Stimulated activated naive B cell treated with anti-CD40 and anti-IgM and Interleukin-4, amounts not matched to agents 10 μg/mL and 1 μg/mL and 100 μg/mL, for 72 hours (primary cell): Measurements from ENCODE around the gene TRAPPC10.

Experiments
- ATAC-seq, 2 donors: fragments of 150-1000 bp; cut with Tn5 transposase; replicated peaks; 2 replicates each; pipeline ENCODE4 v1.10.0; 2021; ENCODE audit warnings: moderate library complexity in 1 of 2
- DNase-seq: peaks from one replicate; pipeline ENCODE4 v3.0.0; 2021
- H3K27ac Mint-ChIP-seq: one replicate; pipeline ENCODE4 v1.8.0; 2022; ENCODE audit warnings: mild to moderate bottlenecking, mixed read lengths
- H3K27me3 Mint-ChIP-seq, 2 donors: one replicate each; pipeline ENCODE4 v1.8.0; 2022; ENCODE audit warnings: mixed read lengths in 2 of 2
- H3K36me3 Mint-ChIP-seq, 2 donors: one replicate each; pipeline ENCODE4 v1.8.0; 2022; ENCODE audit warnings: mixed read lengths in 2 of 2, mild to moderate bottlenecking in 1 of 2
- H3K4me1 Mint-ChIP-seq, 2 donors: one replicate each; pipeline ENCODE4 v1.8.0; 2022; ENCODE audit warnings: mixed read lengths in 2 of 2, mild to moderate bottlenecking in 1 of 2
- H3K4me3 Mint-ChIP-seq, 2 donors: one replicate each; pipeline ENCODE4 v1.8.0; 2022; ENCODE audit warnings: mild to moderate bottlenecking in 2 of 2, mixed read lengths in 2 of 2, moderate library complexity in 1 of 2
- H3K9me3 Mint-ChIP-seq, 2 donors: one replicate each; pipeline ENCODE4 v1.8.0; 2022; ENCODE audit warnings: mixed read lengths in 2 of 2, mild to moderate bottlenecking in 1 of 2

TRAPPC10 gene

GRCh38 chr21:44005593-44005992 is 6.5 kb upstream of the TRAPPC10 start:
- Mint-ChIP-seq H3K27ac (no peak overlapping the region), H3K27me3 (no peaks in the 10 kb centered on the region), H3K4me1 (peaks cover 0 to 3% of the 10 kb centered on the region in 2 donors), H3K36me3 (peaks cover 0 to 11% of the 10 kb centered on the region in 2 donors), H3K9me3 (no peaks in the 10 kb centered on the region), H3K4me3 (no peak overlapping the region)
- DNase-seq, result no peak
- no peak for ATAC-seq

GRCh38 chr21:44006017-44006619 is 6.0 kb upstream of the TRAPPC10 start:
- Mint-ChIP-seq H3K27ac (no peak overlapping the region), H3K4me3 (no peak overlapping the region), H3K4me1 (peaks cover 3 to 5% of the 10 kb centered on the region in 2 donors), H3K27me3 (no peaks in the 10 kb centered on the region), H3K9me3 (no peaks in the 10 kb centered on the region), H3K36me3 (peaks cover 0 to 11% of the 10 kb centered on the region in 2 donors)
- DNase-seq (no peak), ATAC-seq (no peak)

- Mint-ChIP-seq H3K9me3 (no peaks in the 10 kb centered on the region), H3K27me3 (no peaks in the 10 kb centered on the region), H3K4me1 (peaks cover 7 to 8% of the 10 kb centered on the region in 2 donors), H3K27ac (no peak overlapping the region), H3K4me3 (no peak overlapping the region), H3K36me3 (peaks cover 0 to 11% of the 10 kb centered on the region in 2 donors)
- no peak for DNase-seq
- no peak for ATAC-seq
Measured at GRCh38 chr21:44006656-44007055, 5.5 kb upstream of the TRAPPC10 start.

GRCh38 chr21:44010429-44010828 is 1.7 kb upstream of the TRAPPC10 start:
- Mint-ChIP-seq H3K27ac (no peak overlapping the region), H3K27me3 (no peaks in the 10 kb centered on the region), H3K9me3 (no peaks in the 10 kb centered on the region), H3K4me1 (peaks cover 23 to 29% of the 10 kb centered on the region in 2 donors), H3K4me3 (no peak overlapping the region), H3K36me3 (peaks cover 2 to 17% of the 10 kb centered on the region in 2 donors)
- DNase-seq (no peak), ATAC-seq (no peak)

- Mint-ChIP-seq H3K36me3 (peaks cover 2 to 21% of the 10 kb centered on the region in 2 donors), H3K27ac (peak overlapping the region; percentile 89), H3K4me1 (peaks cover 28 to 36% of the 10 kb centered on the region in 2 donors), H3K27me3 (no peaks in the 10 kb centered on the region), H3K9me3 (no peaks in the 10 kb centered on the region), H3K4me3 (peak overlapping the region; percentile 83 to 89)
- DNase-seq (no peak), ATAC-seq (no peak)
Measured at GRCh38 chr21:44011123-44011522, 986 bp upstream of the TRAPPC10 start.

GRCh38 chr21:44012474-44013379 is 618 bp downstream of the TRAPPC10 start:
- peak overlapping the region; percentile 89 to 92 for H3K4me3 Mint-ChIP-seq
- H3K9me3 Mint-ChIP-seq, result no peaks in the 10 kb centered on the region
- DNase-seq (peak; percentile 83), ATAC-seq (peak; percentile 80 to 85)
- peaks cover 37 to 52% of the 10 kb centered on the region in 2 donors for H3K4me1 Mint-ChIP-seq
- no peaks in the 10 kb centered on the region for H3K27me3 Mint-ChIP-seq
- peak overlapping the region; percentile 94 for H3K27ac Mint-ChIP-seq
- H3K36me3 Mint-ChIP-seq, result peaks cover 4 to 30% of the 10 kb centered on the region in 2 donors

- Mint-ChIP-seq H3K36me3 (peaks cover 4 to 27% of the 10 kb centered on the region in 2 donors), H3K4me3 (peak overlapping the region; percentile 89 to 92), H3K27ac (peak overlapping the region; percentile 94), H3K4me1 (peaks cover 38 to 60% of the 10 kb centered on the region in 2 donors), H3K27me3 (no peaks in the 10 kb centered on the region), H3K9me3 (no peaks in the 10 kb centered on the region)
- peak; percentile 25 for ATAC-seq
- DNase-seq, result peak; percentile 36
Measured at GRCh38 chr21:44013380-44014088, 1.4 kb downstream of the TRAPPC10 start.

- Mint-ChIP-seq H3K36me3 (peaks cover 6 to 21% of the 10 kb centered on the region in 2 donors), H3K27me3 (no peaks in the 10 kb centered on the region), H3K27ac (peak overlapping the region; percentile 85), H3K9me3 (no peaks in the 10 kb centered on the region), H3K4me1 (peaks cover 55 to 88% of the 10 kb centered on the region in 2 donors), H3K4me3 (peak overlapping the region in 1 of 2 donors; percentile 22)
- ATAC-seq (no peak), DNase-seq (no peak)
Measured at GRCh38 chr21:44017601-44018000, 5.5 kb downstream of the TRAPPC10 start.

GRCh38 chr21:44018127-44018526 is 6.0 kb downstream of the TRAPPC10 start:
- peaks cover 57 to 93% of the 10 kb centered on the region in 2 donors for H3K4me1 Mint-ChIP-seq
- no peaks in the 10 kb centered on the region for H3K9me3 Mint-ChIP-seq
- H3K27me3 Mint-ChIP-seq, result no peaks in the 10 kb centered on the region
- peak overlapping the region in 1 of 2 donors; percentile 22 for H3K4me3 Mint-ChIP-seq
- H3K27ac Mint-ChIP-seq, result no peak overlapping the region
- peaks cover 6 to 21% of the 10 kb centered on the region in 2 donors for H3K36me3 Mint-ChIP-seq
- no peak for DNase-seq
- ATAC-seq, result no peak

- ATAC-seq (peak; percentile 48 to 57), DNase-seq (no peak)
- H3K4me1 Mint-ChIP-seq, result peaks cover 51 to 90% of the 10 kb centered on the region in 2 donors
- H3K27me3 Mint-ChIP-seq, result no peaks in the 10 kb centered on the region
- no peaks in the 10 kb centered on the region for H3K9me3 Mint-ChIP-seq
- H3K4me3 Mint-ChIP-seq, result peak overlapping the region; percentile 6 to 35
- peaks cover 4 to 19% of the 10 kb centered on the region in 2 donors for H3K36me3 Mint-ChIP-seq
- H3K27ac Mint-ChIP-seq, result peak overlapping the region; percentile 75
Measured at GRCh38 chr21:44018813-44019567, 6.9 kb downstream of the TRAPPC10 start.

- H3K4me3 Mint-ChIP-seq, result peak overlapping the region in 1 of 2 donors; percentile 35
Measured at GRCh38 chr21:44019568-44019958, 7.5 kb downstream of the TRAPPC10 start.

GRCh38 chr21:44020551-44020950 is 8.4 kb downstream of the TRAPPC10 start:
- no peaks in the 10 kb centered on the region for H3K9me3 Mint-ChIP-seq
- H3K27me3 Mint-ChIP-seq, result no peaks in the 10 kb centered on the region
- peaks cover 4 to 16% of the 10 kb centered on the region in 2 donors for H3K36me3 Mint-ChIP-seq
- peaks cover 51 to 92% of the 10 kb centered on the region in 2 donors for H3K4me1 Mint-ChIP-seq
- no peak overlapping the region for H3K27ac Mint-ChIP-seq
- DNase-seq, result no peak
- H3K4me3 Mint-ChIP-seq, result no peak overlapping the region
- ATAC-seq, result no peak

More at GRCh38 chr21:44019568-44019958, 7.5 kb downstream of the TRAPPC10 start:
- peaks cover 47 to 90% of the 10 kb centered on the region in 2 donors for H3K4me1 Mint-ChIP-seq
- H3K9me3 Mint-ChIP-seq, result no peaks in the 10 kb centered on the region
- H3K27me3 Mint-ChIP-seq, result no peaks in the 10 kb centered on the region
- no peak for ATAC-seq
- H3K36me3 Mint-ChIP-seq, result peaks cover 4 to 15% of the 10 kb centered on the region in 2 donors
- DNase-seq, result no peak
- H3K27ac Mint-ChIP-seq, result peak overlapping the region; percentile 75

- Mint-ChIP-seq H3K4me1 (peaks cover 52 to 92% of the 10 kb centered on the region in 2 donors), H3K27ac (peak overlapping the region; percentile 62), H3K36me3 (peaks cover 4 to 17% of the 10 kb centered on the region in 2 donors), H3K27me3 (no peaks in the 10 kb centered on the region), H3K9me3 (no peaks in the 10 kb centered on the region), H3K4me3 (no peak overlapping the region)
- ATAC-seq, result no peak
- DNase-seq, result no peak
Measured at GRCh38 chr21:44021064-44021463, 9.0 kb downstream of the TRAPPC10 start.
